GM21423 (cell line): ENCODE results near the gene DNM3.
"Not testable (repeated sequence)": the region's sequence is repeated elsewhere in the genome, so short reads cannot be mapped to it uniquely, and the experiment has no call there.

Experiments
- ATAC-seq: cut with Tn5 transposase; IDR thresholded peaks from one replicate; pipeline ENCODE4 v1.9.1; 2021; ENCODE audit warnings: mild to moderate bottlenecking, moderate library complexity; ENCODE audit not compliant: unreplicated experiment

The DNM3 gene

GRCh38 chr1:172307508-172307907 lies 466.2 kb downstream of the DNM3 start:
- ATAC-seq, result not testable (repeated sequence)

- no peak for ATAC-seq
Measured at GRCh38 chr1:172308142-172308541, 466.8 kb downstream of the DNM3 start.

DNA sequence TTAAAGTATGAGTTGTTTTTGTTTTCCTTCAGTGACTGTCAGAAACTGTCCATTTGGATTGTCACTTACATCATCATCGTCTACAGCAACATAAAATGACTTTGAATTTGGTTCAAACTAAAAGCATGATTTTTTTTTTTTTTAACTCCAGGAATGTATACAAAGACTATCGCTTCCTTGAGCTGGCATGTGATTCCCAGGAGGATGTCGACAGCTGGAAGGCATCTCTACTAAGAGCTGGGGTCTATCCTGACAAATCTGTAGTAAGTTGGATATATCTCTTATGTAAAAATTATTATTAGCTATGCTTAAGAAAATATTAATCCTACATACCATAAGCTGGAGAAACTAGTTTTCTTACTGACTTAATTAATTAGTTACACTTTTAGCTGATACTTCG lies 467.3 kb downstream of the DNM3 start:
- ATAC-seq, result no peak

GRCh38 chr1:172320733-172321132 lies 479.4 kb downstream of the DNM3 start:
- ATAC-seq, result no peak

DNA sequence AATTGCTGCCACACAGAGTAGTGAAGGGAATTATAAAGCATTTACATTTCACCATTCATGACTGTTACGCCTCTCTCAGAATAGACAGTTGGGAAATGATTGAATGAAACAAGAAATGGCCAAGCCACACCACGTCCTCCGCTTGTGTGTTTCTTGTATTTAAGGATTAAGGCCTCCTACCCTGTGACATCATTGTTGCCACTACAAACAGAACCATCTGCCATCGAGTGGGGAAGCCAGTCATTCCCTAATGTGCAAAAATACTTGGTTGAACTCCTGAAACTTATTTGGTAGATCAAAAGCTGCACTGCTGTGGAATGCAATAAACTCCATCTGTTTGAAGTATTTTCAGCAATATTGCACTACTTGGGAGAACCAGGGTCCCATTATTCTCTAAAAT lies 480.2 kb downstream of the DNM3 start:
- ATAC-seq, result no peak

GRCh38 chr1:172322219-172323061 lies 481.1 kb downstream of the DNM3 start:
- ATAC-seq, result no peak

GRCh38 chr1:172323686-172324085 lies 482.4 kb downstream of the DNM3 start:
- no peak for ATAC-seq

DNA sequence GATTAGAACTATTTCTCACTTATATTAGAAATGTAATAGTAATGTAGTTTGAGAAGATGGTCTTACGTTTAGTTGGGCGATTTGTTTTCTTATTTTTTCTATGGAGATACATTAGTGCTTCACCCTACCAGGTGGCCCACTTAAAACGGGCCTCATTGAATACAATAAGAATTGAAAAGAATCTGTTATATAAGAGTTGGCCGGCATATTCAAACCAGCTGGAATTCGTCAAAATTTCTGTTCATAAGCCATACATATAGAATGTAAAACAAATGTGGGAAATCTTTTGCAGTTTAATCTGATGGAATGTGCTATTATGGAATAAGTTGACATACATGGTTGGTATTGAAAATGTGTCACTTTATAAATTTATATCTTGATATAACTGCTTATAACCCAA lies 482.8 kb downstream of the DNM3 start:
- no peak for ATAC-seq

GRCh38 chr1:172324761-172325160 lies 483.5 kb downstream of the DNM3 start:
- ATAC-seq, result no peak

DNA sequence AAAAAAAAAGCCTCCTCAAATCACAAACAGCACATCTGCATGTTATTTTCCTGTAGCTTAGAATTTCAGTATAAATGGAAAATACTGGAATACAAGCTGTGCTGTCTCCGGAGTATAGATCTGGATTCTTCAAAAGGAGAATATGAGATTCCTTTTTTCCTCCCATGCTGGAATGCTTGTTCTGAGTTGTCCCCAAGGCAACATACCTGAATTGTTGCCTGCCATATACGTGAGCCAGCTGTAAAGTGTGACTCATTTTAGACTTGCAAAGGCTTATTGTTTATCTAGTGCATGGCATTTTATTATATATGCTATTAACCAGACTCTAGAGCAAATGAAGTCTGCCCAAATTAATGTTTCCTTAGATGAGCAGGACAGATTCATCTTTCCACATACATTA lies 484.2 kb downstream of the DNM3 start:
- ATAC-seq, result no peak

DNA sequence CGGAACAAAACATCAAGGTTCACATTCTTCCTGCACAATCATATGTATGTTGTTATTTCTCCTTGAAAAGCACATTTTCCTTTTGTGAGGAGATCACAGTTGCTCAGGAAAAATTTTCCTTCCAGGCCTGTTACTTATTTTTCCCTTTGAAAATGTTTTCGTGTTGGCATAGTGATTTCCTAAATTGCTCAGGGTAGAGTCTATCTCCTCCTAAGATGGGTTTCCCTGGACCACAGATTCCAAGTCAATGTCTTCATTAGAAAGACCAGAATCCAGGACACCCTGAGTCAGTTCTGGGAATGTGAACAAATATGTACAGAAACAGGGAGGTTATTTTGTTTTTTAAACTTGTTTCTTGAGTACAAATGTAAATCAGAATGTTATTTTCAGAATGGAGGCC lies 484.8 kb downstream of the DNM3 start:
- no peak for ATAC-seq

DNA sequence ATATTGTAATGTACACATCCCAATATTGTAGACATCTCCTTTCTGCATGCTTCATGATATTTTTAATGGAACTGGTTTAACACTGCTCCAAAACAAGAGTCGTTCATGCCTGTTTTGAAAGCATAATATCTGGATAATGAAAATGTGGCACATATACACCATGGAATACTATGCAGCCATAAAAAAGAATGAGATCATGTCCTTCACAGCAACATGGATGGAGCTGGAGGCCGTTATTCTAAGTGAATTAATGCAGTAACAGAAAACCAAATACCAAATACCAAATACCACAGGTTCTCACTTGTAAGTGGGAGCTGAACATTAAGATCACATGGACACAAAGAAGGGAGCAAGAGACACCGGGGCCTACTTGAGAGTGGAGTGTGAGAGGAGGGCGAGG lies 487.0 kb downstream of the DNM3 start:
- no peak for ATAC-seq

DNA sequence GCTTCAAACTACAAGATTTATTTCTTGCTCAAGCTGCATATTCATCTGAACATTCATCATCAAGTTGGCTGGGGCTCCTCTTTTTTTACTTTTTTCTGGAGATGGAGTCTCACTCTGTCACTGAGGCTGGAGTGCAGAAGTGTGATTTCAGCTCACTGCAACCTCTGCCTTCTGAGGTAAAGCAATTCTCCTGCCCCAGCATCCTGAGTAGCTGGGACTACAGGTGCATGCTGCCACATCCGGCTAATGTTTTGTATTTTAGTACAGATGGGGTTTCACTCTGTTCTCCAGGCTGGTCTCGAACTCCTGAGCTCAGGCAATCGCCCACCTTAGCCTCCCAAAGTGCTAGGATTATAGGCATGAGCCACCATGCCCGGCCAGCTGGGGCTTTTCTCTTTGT lies 490.9 kb downstream of the DNM3 start:
- ATAC-seq, result no peak

GRCh38 chr1:172335377-172335776 lies 494.1 kb downstream of the DNM3 start:
- no peak for ATAC-seq

DNA sequence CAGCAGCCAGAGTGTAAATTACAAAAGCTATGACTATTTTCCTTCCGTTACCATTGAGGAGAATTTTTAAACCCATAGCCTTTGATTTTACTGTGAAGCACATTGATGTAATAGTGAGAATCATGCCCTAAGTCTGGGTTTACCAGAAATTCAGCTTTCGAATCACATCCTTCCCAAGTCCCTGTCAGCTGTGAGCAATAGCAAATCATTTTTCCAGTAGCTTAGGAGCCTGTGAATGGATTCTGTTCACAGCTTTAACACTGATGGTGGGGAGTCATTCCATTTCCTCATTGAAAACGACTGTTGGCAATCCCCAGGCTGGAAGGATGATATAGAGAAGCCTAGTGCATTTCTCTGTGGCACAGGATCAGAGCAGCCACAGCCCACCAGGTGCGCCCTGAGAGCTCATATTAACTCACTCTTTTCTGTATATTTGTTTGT lies 497.0 kb downstream of the DNM3 start:
- ATAC-seq, result no peak

- ATAC-seq, result no peak
Measured at GRCh38 chr1:172339842-172340241, 498.5 kb downstream of the DNM3 start.

GRCh38 chr1:172340520-172340919 lies 499.2 kb downstream of the DNM3 start:
- no peak for ATAC-seq

GRCh38 chr1:172341697-172342096 lies 500.4 kb downstream of the DNM3 start:
- ATAC-seq, result no peak

DNA sequence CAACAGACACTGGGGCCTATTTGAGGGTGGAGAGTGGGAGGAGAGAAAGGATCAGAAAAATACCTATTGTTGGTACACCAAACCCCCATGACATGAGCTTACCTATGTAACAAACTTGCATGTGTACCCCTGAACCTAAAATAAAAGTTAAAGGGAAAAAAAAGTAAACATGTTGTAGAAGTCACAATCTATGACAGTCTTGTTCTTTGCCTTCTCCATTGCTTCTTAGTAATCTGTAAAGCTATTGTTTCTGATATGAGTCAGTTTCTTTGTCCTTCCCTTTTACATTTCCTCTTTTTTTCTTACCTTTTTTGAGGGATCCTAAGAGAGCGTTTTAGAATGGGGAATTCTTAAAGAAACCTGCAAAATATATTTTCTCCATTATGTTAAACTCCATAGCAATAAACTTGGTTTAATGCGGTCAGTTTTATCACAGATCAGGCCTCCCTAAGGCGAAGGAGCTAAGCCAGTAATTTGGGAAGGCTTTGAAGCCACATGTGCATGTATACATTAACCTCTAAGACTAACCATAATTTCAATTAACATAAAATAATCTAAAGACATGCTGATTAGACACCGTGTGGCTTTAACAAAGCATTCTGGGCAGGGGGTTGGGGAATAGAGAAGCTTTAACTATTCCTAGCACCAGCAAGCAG lies 501.4 kb downstream of the DNM3 start:
- ATAC-seq, result peak; percentile 31

- ATAC-seq, result peak; percentile 39
Measured at GRCh38 chr1:172343240-172344160, 502.2 kb downstream of the DNM3 start.

DNA sequence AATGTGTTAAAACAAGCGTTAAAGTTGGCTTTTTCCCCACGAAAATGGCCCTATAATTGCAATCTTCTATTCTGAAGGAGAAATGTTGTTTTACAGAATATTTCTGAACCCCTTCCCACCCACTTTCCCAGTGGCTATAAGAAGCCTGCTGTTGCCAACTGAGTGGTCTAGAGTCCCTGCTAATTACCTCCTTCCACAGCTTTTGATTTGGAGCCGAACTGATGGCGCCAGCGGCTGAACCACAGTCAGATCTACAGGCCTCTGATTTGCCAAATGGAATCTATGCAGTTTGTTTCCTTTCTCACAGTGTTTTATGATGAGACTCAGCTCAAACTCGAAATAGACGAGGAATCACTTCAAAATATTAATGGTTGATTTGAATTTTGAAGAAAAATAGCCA lies 503.1 kb downstream of the DNM3 start:
- no peak for ATAC-seq
